Naive thymus-derived CD4-positive, alpha-beta T cell (primary cell): ENCODE data around the gene MAGI2. TPM values are rescaled to one million over a fixed set of nuclear protein-coding genes. Genes with fewer than 3 reads are reported as not detected.

Source experiments
- ATAC-seq: fragments of 150-1000 bp; cut with Tn5 transposase; 2 replicates; pipeline ENCODE4 v1.10.0; 2021; ENCODE audit warnings: mild to moderate bottlenecking, moderate library complexity
- CTCF ChIA-PET: fragments of 350-600 bp; sonication (Branson Sonifier 250); formaldehyde crosslinking; loops from one replicate; lab custom pipeline; 2021; ENCODE audit warnings: antibody characterized with exemption; lab: Charles Lee
- POLR2A ChIA-PET: fragments of 350-600 bp; sonication (Branson Sonifier 250); formaldehyde crosslinking; loops from one replicate; lab custom pipeline; 2021; ENCODE audit warnings: antibody characterized with exemption, inconsistent platforms; lab: Charles Lee
- DNase-seq, 9 donors: peaks; one replicate each; pipeline versions ENCODE4 v3.0.0 to v3.0.0-alpha.2; 2020 to 2022; ENCODE audit warnings: mixed read lengths in 1 of 9
- H3K27ac ChIP-seq: one replicate; pipeline ENCODE4 v1.7.0; 2013; ENCODE audit warnings: mild to moderate bottlenecking, low read depth, low read length, moderate library complexity
- H3K27me3 ChIP-seq, 2 donors: one replicate each; pipeline ENCODE4 v1.7.0; 2013; ENCODE audit warnings: low read length in 2 of 2, mild to moderate bottlenecking in 2 of 2, moderate library complexity in 2 of 2; ENCODE audit not compliant: control insufficient read depth in 2 of 2, insufficient read depth in 2 of 2
- H3K36me3 ChIP-seq, 3 experiments: 1 replicate in 2 of 3; 2 replicates in 1 of 3; pipeline ENCODE4 v1.7.0; 2013; ENCODE audit warnings: low read length in 3 of 3, mild to moderate bottlenecking in 3 of 3, moderate library complexity in 1 of 3; ENCODE audit not compliant: insufficient read depth in 3 of 3, control insufficient read depth in 2 of 3
- H3K4me1 ChIP-seq, 2 donors: one replicate each; pipeline ENCODE4 v1.7.0; 2013; ENCODE audit warnings: low read length in 2 of 2, mild to moderate bottlenecking in 2 of 2, moderate library complexity in 1 of 2; ENCODE audit not compliant: control insufficient read depth in 2 of 2, insufficient read depth in 2 of 2
- H3K4me3 ChIP-seq: 2 replicates; pipeline ENCODE4 v1.7.0; 2013; ENCODE audit warnings: mild to moderate bottlenecking, low read length
- H3K9me3 ChIP-seq, 3 experiments: 1 replicate in 2 of 3; 2 replicates in 1 of 3; pipeline ENCODE4 v1.7.0; 2013; ENCODE audit warnings: low read length in 3 of 3; ENCODE audit not compliant: control insufficient read depth in 2 of 3
- H3K27ac Mint-ChIP-seq, 9 donors: one replicate each; pipeline ENCODE4 v1.8.0; 2020 to 2022; ENCODE audit warnings: mixed read lengths in 9 of 9, mild to moderate bottlenecking in 8 of 9, moderate library complexity in 5 of 9, inconsistent platforms in 2 of 9
- H3K27me3 Mint-ChIP-seq, 5 donors: one replicate each; pipeline ENCODE4 v1.8.0; 2021 to 2022; ENCODE audit warnings: mixed read lengths in 5 of 5, mild to moderate bottlenecking in 1 of 5
- H3K36me3 Mint-ChIP-seq, 5 donors: one replicate each; pipeline ENCODE4 v1.8.0; 2020 to 2022; ENCODE audit warnings: mixed read lengths in 5 of 5, mild to moderate bottlenecking in 3 of 5, inconsistent platforms in 1 of 5
- H3K4me1 Mint-ChIP-seq, 7 donors: one replicate each; pipeline ENCODE4 v1.8.0; 2020 to 2022; ENCODE audit warnings: mixed read lengths in 7 of 7, mild to moderate bottlenecking in 3 of 7, inconsistent platforms in 1 of 7
- H3K4me3 Mint-ChIP-seq, 10 donors: one replicate each; pipeline ENCODE4 v1.8.0; 2020 to 2022; ENCODE audit warnings: mild to moderate bottlenecking in 10 of 10, mixed read lengths in 10 of 10, moderate library complexity in 6 of 10, inconsistent platforms in 2 of 10
- H3K9me3 Mint-ChIP-seq, 11 donors: one replicate each; pipeline ENCODE4 v1.8.0; 2020 to 2022; ENCODE audit warnings: mixed read lengths in 11 of 11, mild to moderate bottlenecking in 4 of 11, inconsistent platforms in 1 of 11, moderate library complexity in 1 of 11
- intact Hi-C, 2 donors: fragments of 100-400 bp; cut with micrococcal nuclease; formaldehyde crosslinking; loops; one replicate each; pipeline ENCODE4 v1.15.1; 2023
- polyA plus RNA-seq, 2 donors: library from polyadenylated mRNA; unstranded; fragments of 300-500 nt; fragmentation: Illumina TruSeq; gene quantifications; one replicate each; pipeline ENCODE4 v1.2.3, GENCODE V29; 2021
- total RNA-seq, 6 experiments: library from RNA in 5 of 6; stranded (reverse) in 5 of 6; gene quantifications; 1 replicate in 5 of 6; 2 replicates in 1 of 6; pipeline ENCODE4 v1.2.3 and lab custom pipeline; 2021 to 2026

Gene MAGI2
- total and polyA plus RNA-seq, 7 experiments from 2014 or later: 0.05 to 0.67 (median 0.15) TPM; not detected in 3

DNA sequence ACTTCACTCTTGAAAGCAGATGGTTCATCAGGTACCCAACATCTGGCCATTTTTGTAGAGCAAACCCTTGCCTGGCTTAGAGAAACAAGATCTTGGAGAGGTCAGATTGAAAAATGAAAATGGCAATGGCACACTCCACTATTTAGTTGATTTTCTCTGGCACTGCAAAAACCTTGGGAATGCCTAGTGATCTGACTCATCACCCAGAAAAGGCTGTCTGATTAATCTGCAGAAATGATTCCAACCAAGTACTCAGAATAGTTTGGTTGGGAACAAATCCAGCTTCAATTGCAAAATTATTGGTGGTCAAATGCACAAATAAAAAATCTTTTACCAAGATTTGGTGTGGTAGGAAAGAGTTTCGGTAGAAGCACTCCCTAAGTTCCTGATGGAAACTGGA, 1303.7 kb downstream of the MAGI2 start:
- no peaks in the 10 kb centered on the region for H3K9me3 ChIP-seq
- ATAC-seq (no peak), DNase-seq (no peak)
- H3K36me3 Mint-ChIP-seq: no peaks in the 10 kb centered on the region
- POLR2A ChIA-PET: no interaction called here
- no peaks in the 10 kb centered on the region for H3K4me1 Mint-ChIP-seq
- CTCF ChIA-PET: no interaction called here
- H3K27me3 Mint-ChIP-seq: peaks cover 0 to 18% (median 11%) of the 10 kb centered on the region in 5 donors
- H3K27ac Mint-ChIP-seq: no peak overlapping the region
- intact Hi-C loops: no loop called here
- no peak overlapping the region for H3K27ac ChIP-seq
- no peak overlapping the region for H3K4me3 Mint-ChIP-seq
- H3K4me3 ChIP-seq: no peak overlapping the region
- H3K9me3 Mint-ChIP-seq: peaks cover 0 to 2% (median 0%) of the 10 kb centered on the region in 11 donors
- no peaks in the 10 kb centered on the region for H3K27me3 ChIP-seq
- H3K36me3 ChIP-seq: no peaks in the 10 kb centered on the region
- no peaks in the 10 kb centered on the region for H3K4me1 ChIP-seq

- H3K4me1 ChIP-seq: no peaks in the 10 kb centered on the region
- ChIA-PET POLR2A (interaction anchor here (0.6 kb wide), 1 partner anchor 35 kb away, joined by 3 read pairs; no protein-coding TSS in a partner anchor), CTCF (no interaction called here)
- intact Hi-C loops: no loop called here
- no peak for ATAC-seq
- Mint-ChIP-seq H3K27ac (no peak overlapping the region), H3K9me3 (peaks cover 0 to 2% (median 0%) of the 10 kb centered on the region in 11 donors), H3K4me3 (no peak overlapping the region), H3K36me3 (no peaks in the 10 kb centered on the region), H3K27me3 (peaks cover 0 to 21% (median 10%) of the 10 kb centered on the region in 5 donors), H3K4me1 (no peaks in the 10 kb centered on the region)
- H3K9me3 ChIP-seq: no peaks in the 10 kb centered on the region
- no peak overlapping the region for H3K4me3 ChIP-seq
- DNase-seq: no peak
- H3K36me3 ChIP-seq: no peaks in the 10 kb centered on the region
- no peaks in the 10 kb centered on the region for H3K27me3 ChIP-seq
- no peak overlapping the region for H3K27ac ChIP-seq
Observed at GRCh38 chr7:78148166-78148894, 1305.1 kb downstream of the MAGI2 start.

DNA sequence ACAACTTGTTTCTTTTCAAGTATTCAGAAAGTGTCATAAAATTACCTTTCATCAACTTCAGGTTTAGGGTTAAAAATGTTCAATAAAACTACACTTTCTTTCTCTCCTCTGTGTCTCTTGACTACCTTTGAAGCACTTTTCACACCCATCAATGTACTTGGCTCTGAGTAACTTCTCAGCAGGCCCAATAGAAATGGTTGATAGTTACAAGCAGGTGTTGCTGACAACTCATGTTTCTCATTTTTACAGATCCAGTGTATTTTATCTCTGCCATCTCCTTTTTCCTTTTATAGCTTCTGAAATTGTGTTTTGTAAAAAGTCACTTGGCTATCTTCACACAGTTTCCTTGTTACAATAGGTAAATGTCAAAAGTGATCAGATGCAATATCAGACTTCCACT, 1306.9 kb downstream of the MAGI2 start:
- intact Hi-C loops: no loop called here
- Histone ChIP-seq H3K36me3 (no peaks in the 10 kb centered on the region), H3K4me1 (no peaks in the 10 kb centered on the region), H3K9me3 (no peaks in the 10 kb centered on the region), H3K27me3 (no peaks in the 10 kb centered on the region), H3K4me3 (no peak overlapping the region), H3K27ac (no peak overlapping the region)
- CTCF ChIA-PET: no interaction called here
- no peak for DNase-seq
- Mint-ChIP-seq H3K4me1 (no peaks in the 10 kb centered on the region), H3K27me3 (peaks cover 0 to 21% (median 9%) of the 10 kb centered on the region in 5 donors), H3K4me3 (no peak overlapping the region), H3K9me3 (peaks cover 0 to 2% (median 0%) of the 10 kb centered on the region in 11 donors), H3K27ac (no peak overlapping the region), H3K36me3 (no peaks in the 10 kb centered on the region)
- POLR2A ChIA-PET: no interaction called here
- ATAC-seq: no peak

- no peak overlapping the region for H3K27ac Mint-ChIP-seq
- intact Hi-C loops: no loop called here
- ChIA-PET CTCF (interaction anchor here (0.7 kb wide), 1 partner anchor 17 kb away, joined by 4 read pairs; no protein-coding TSS in a partner anchor), POLR2A (no interaction called here)
- Histone ChIP-seq H3K9me3 (no peaks in the 10 kb centered on the region), H3K4me3 (no peak overlapping the region), H3K36me3 (no peaks in the 10 kb centered on the region), H3K4me1 (no peaks in the 10 kb centered on the region), H3K27ac (no peak overlapping the region), H3K27me3 (no peaks in the 10 kb centered on the region)
- no peaks in the 10 kb centered on the region for H3K36me3 Mint-ChIP-seq
- ATAC-seq: no peak
- H3K9me3 Mint-ChIP-seq: peaks cover 0 to 2% (median 0%) of the 10 kb centered on the region in 11 donors
- H3K4me3 Mint-ChIP-seq: no peak overlapping the region
- H3K4me1 Mint-ChIP-seq: no peaks in the 10 kb centered on the region
- DNase-seq: no peak
- peaks cover 3 to 32% (median 13%) of the 10 kb centered on the region in 5 donors for H3K27me3 Mint-ChIP-seq
Observed at GRCh38 chr7:78143661-78144060, 1309.8 kb downstream of the MAGI2 start.

DNA sequence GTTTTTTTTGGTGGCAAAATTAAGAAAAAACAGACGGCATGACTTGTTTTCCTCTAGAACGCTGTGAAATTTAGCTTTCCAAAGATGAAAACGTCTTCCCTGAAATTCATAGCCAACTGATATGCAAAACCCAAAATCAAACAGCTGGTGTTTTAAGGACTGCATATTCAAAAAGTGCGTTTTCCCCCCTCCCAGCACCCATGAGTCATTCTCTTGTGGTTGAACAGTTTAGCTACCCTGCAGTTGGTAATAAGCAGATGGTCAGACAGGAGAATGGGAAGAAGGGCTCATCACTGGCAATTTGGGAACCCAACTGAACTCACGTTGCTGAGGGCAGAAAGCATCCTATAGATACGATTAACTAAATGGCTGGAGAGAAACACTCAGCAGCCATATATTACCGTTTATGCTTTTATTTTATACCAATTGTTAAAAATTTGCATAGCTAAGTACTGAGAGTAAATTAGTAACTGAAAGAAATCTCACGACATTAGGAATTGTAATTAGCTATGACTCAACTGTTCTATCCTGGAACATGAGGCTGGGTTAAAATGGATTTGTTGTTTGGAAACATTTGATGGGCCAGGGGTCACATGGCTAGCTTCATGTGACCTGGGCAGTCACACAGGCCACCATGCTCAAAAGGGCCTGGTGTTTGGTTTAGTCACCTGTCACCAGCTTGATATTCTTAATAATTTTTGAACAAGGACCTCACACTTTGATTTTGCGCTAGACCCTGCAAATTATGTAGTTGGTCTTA, 1311.8 kb downstream of the MAGI2 start:
- no peaks in the 10 kb centered on the region for H3K4me1 ChIP-seq
- no peak overlapping the region for H3K4me3 ChIP-seq
- no peak overlapping the region for H3K27ac Mint-ChIP-seq
- H3K36me3 ChIP-seq: no peaks in the 10 kb centered on the region
- H3K9me3 Mint-ChIP-seq: peaks cover 0 to 2% (median 0%) of the 10 kb centered on the region in 11 donors
- no peaks in the 10 kb centered on the region for H3K4me1 Mint-ChIP-seq
- H3K27ac ChIP-seq: no peak overlapping the region
- peaks cover 5 to 30% (median 9%) of the 10 kb centered on the region in 5 donors for H3K27me3 Mint-ChIP-seq
- no peaks in the 10 kb centered on the region for H3K36me3 Mint-ChIP-seq
- POLR2A ChIA-PET: no interaction called here
- DNase-seq (no peak), ATAC-seq (no peak)
- no peaks in the 10 kb centered on the region for H3K27me3 ChIP-seq
- H3K4me3 Mint-ChIP-seq: no peak overlapping the region
- intact Hi-C loops: no loop called here
- H3K9me3 ChIP-seq: no peaks in the 10 kb centered on the region
- CTCF ChIA-PET: no interaction called here

GRCh38 chr7:78140109-78140508, 1313.4 kb downstream of the MAGI2 start:
- H3K27ac ChIP-seq: no peak overlapping the region
- ChIA-PET POLR2A (no interaction called here), CTCF (no interaction called here)
- H3K4me1 ChIP-seq: no peaks in the 10 kb centered on the region
- Mint-ChIP-seq H3K4me3 (no peak overlapping the region), H3K9me3 (peaks cover 0 to 1% (median 0%) of the 10 kb centered on the region in 11 donors), H3K27ac (no peak overlapping the region), H3K4me1 (no peaks in the 10 kb centered on the region), H3K36me3 (no peaks in the 10 kb centered on the region), H3K27me3 (peaks cover 5 to 27% (median 9%) of the 10 kb centered on the region in 5 donors)
- H3K36me3 ChIP-seq: no peaks in the 10 kb centered on the region
- no peak overlapping the region for H3K4me3 ChIP-seq
- DNase-seq (no peak), ATAC-seq (no peak)
- no peaks in the 10 kb centered on the region for H3K27me3 ChIP-seq
- H3K9me3 ChIP-seq: no peaks in the 10 kb centered on the region
- intact Hi-C loops: no loop called here
